Nephron progenitor cell (in vitro differentiated cells): ENCODE data around the gene RNF7.

Source experiments
- DNase-seq: peaks from one replicate; pipeline ENCODE4 v3.0.0; 2021
- H3K27ac Mint-ChIP-seq: 2 replicates; pipeline ENCODE4 v1.8.0; 2021; ENCODE audit warnings: mild to moderate bottlenecking, moderate library complexity, mixed read lengths
- H3K27me3 Mint-ChIP-seq: 2 replicates; pipeline ENCODE4 v1.8.0; 2021; ENCODE audit warnings: mild to moderate bottlenecking, low read depth, mixed read lengths; ENCODE audit not compliant: poor library complexity
- H3K36me3 Mint-ChIP-seq: 2 replicates; pipeline ENCODE4 v1.8.0; 2021; ENCODE audit warnings: low read depth, mixed read lengths
- H3K4me1 Mint-ChIP-seq: 2 replicates; pipeline ENCODE4 v1.8.0; 2021; ENCODE audit warnings: mixed read lengths
- H3K4me3 Mint-ChIP-seq: 2 replicates; pipeline ENCODE4 v1.8.0; 2021; ENCODE audit warnings: mild to moderate bottlenecking, moderate library complexity, mixed read lengths
- H3K9me3 Mint-ChIP-seq: 2 replicates; pipeline ENCODE4 v1.8.0; 2021; ENCODE audit warnings: mild to moderate bottlenecking, moderate library complexity, mixed read lengths
- CTCF ChIP-seq: fragments of 200-600 bp; sonication (generic); IDR thresholded peaks from 2 replicates; pipeline ENCODE4 v1.5.0; 2021; ENCODE audit warnings: antibody characterized with exemption

The RNF7 gene

GRCh38 chr3:141776885-141777284, 38.8 kb downstream of the RNF7 start:
- Mint-ChIP-seq H3K36me3 (no peaks in the 10 kb centered on the region), H3K4me1 (peaks cover 7% of the 10 kb centered on the region), H3K27me3 (peaks cover 2% of the 10 kb centered on the region), H3K9me3 (no peaks in the 10 kb centered on the region), H3K27ac (peak overlapping the region; percentile 22), H3K4me3 (no peak overlapping the region)
- DNase-seq = no peak
- TF ChIP-seq CTCF = no peak

- no peak overlapping the region for H3K4me3 Mint-ChIP-seq
- no peaks in the 10 kb centered on the region for H3K36me3 Mint-ChIP-seq
- no peaks in the 10 kb centered on the region for H3K9me3 Mint-ChIP-seq
- peaks cover 2% of the 10 kb centered on the region for H3K27me3 Mint-ChIP-seq
- H3K4me1 Mint-ChIP-seq = peaks cover 9% of the 10 kb centered on the region
- DNase-seq = no peak
- no peak overlapping the region for H3K27ac Mint-ChIP-seq
- no peak for TF ChIP-seq CTCF
These were observed 40.1 kb downstream of the RNF7 start for GRCh38 chr3:141777957-141778813.

DNA sequence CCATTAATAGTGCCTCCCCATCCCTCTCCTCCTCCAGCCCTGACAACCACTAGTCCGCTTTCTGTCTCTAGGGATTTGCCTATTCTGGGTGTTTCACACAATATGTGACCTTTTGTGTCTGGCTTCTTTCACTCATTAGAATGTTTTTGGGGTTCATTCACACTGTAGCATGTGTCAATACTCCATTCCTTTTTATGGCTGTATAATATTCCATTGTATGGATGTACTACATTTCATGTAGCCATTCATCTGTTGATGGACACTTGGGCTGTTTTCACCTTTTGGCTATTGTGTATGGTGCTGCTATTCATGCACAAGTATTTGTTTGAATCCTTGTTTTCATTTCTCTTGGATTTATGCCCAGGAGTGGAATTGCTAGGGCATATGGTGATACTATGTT, 41.6 kb downstream of the RNF7 start:
- H3K4me1 Mint-ChIP-seq = peaks cover 22% of the 10 kb centered on the region
- no peak overlapping the region for H3K27ac Mint-ChIP-seq
- no peak overlapping the region for H3K4me3 Mint-ChIP-seq
- H3K27me3 Mint-ChIP-seq = peaks cover 2% of the 10 kb centered on the region
- TF ChIP-seq CTCF = no peak
- no peaks in the 10 kb centered on the region for H3K9me3 Mint-ChIP-seq
- no peak for DNase-seq
- H3K36me3 Mint-ChIP-seq = no peaks in the 10 kb centered on the region

DNA sequence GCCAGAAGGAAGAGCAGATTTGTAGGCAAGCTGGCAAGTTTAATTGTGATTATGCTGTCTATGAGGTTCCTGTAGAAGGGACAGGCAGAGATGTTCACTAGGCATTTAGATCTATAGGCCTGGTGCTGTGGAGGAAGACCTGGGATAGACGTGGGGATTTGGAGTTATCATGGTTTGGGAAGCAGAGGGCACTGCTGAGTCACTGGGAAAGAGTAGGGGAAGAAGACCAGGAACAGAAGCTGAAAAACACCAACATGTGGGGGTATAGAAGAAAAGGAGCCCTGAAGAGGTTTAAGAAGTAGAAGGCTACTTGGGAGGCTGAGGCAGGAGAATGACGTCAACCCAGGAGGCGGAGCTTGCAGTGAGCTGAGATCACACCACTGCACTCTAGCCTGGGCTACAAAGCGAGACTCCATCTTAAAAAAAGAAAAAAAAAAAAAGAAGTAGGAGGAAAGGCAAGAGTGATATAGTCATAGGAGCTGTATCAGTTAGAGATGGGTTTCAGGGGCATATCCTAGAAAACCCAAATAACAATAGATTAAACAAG, 44.4 kb downstream of the RNF7 start:
- Mint-ChIP-seq H3K36me3 (no peaks in the 10 kb centered on the region), H3K27ac (peak overlapping the region; percentile 27), H3K27me3 (peaks cover 2% of the 10 kb centered on the region), H3K4me1 (peaks cover 22% of the 10 kb centered on the region), H3K4me3 (no peak overlapping the region), H3K9me3 (no peaks in the 10 kb centered on the region)
- no peak for DNase-seq
- no peak for TF ChIP-seq CTCF

- DNase-seq = no peak
- Mint-ChIP-seq H3K27ac (peak overlapping the region; percentile 7), H3K9me3 (no peaks in the 10 kb centered on the region), H3K4me1 (peaks cover 30% of the 10 kb centered on the region), H3K27me3 (peaks cover 8% of the 10 kb centered on the region), H3K4me3 (no peak overlapping the region), H3K36me3 (no peaks in the 10 kb centered on the region)
- TF ChIP-seq CTCF = no peak
These were observed 45.5 kb downstream of the RNF7 start for GRCh38 chr3:141783632-141784031.

DNA sequence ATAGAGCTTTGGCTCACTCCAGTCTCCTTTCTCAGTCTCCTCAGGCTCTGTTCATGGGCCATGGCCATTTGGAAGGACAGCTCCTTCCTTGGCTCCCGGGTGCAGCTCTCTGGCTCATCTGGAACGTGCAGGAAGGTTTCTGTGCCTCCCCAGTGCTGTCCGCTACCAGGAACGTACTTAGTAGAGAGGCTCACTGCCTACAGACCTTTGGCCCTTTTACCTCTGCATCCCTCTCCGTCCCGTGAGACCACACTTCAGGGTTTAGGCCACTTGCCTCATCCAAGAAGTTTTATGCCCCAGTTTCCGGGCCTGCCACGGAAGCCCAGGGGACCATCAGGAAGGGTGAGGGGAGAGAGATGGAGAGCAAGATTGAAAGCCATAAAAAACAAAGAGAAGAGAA, 46.0 kb downstream of the RNF7 start:
- no peak overlapping the region for H3K4me3 Mint-ChIP-seq
- H3K27ac Mint-ChIP-seq = peak overlapping the region; percentile 64
- H3K9me3 Mint-ChIP-seq = no peaks in the 10 kb centered on the region
- peaks cover 31% of the 10 kb centered on the region for H3K4me1 Mint-ChIP-seq
- H3K27me3 Mint-ChIP-seq = peaks cover 10% of the 10 kb centered on the region
- TF ChIP-seq CTCF = no peak
- no peaks in the 10 kb centered on the region for H3K36me3 Mint-ChIP-seq
- no peak for DNase-seq
